Nephron (organoid): ENCODE data around the gene MYBBP1A.

Experiments
- H3K27ac Mint-ChIP-seq, 3 experiments: 2 replicates each; pipeline ENCODE4 v1.8.0; 2020; ENCODE audit warnings: mixed read lengths in 3 of 3, mild to moderate bottlenecking in 2 of 3, moderate library complexity in 1 of 3
- H3K27me3 Mint-ChIP-seq: 2 replicates; pipeline ENCODE4 v1.8.0; 2021; ENCODE audit warnings: low read depth, mild to moderate bottlenecking, moderate library complexity, mixed read lengths
- H3K36me3 Mint-ChIP-seq: 2 replicates; pipeline ENCODE4 v1.8.0; 2020; ENCODE audit warnings: low read depth, mixed read lengths
- H3K4me1 Mint-ChIP-seq: 2 replicates; pipeline ENCODE4 v1.8.0; 2020; ENCODE audit warnings: mixed read lengths
- H3K4me3 Mint-ChIP-seq, 3 experiments: 2 replicates each; pipeline ENCODE4 v1.8.0; 2020; ENCODE audit warnings: mild to moderate bottlenecking in 3 of 3, mixed read lengths in 3 of 3, moderate library complexity in 2 of 3
- H3K9me3 Mint-ChIP-seq: 2 replicates; pipeline ENCODE4 v1.8.0; 2020; ENCODE audit warnings: mixed read lengths
- CTCF ChIP-seq, 3 experiments: fragments of 200-600 bp; sonication (generic); IDR thresholded peaks; one replicate each; pipeline ENCODE4 v1.5.0; 2021; ENCODE audit warnings: antibody characterized with exemption in 3 of 3; ENCODE audit not compliant: unreplicated experiment in 3 of 3

The MYBBP1A gene

GRCh38 chr17:4577386-4577993 is 22.3 kb upstream of the MYBBP1A start:
- peaks cover 60% of the 10 kb centered on the region for H3K4me1 Mint-ChIP-seq

GRCh38 chr17:4576729-4577322 is 21.6 kb upstream of the MYBBP1A start:
- no peak for TF ChIP-seq CTCF (IDR thresholded peaks at IDR 0.05; ENCODE audit: unreplicated experiment in 3 of 3)
- peak overlapping the region; percentile 84 to 99 (median 98) for H3K27ac Mint-ChIP-seq
- no peaks in the 10 kb centered on the region for H3K36me3 Mint-ChIP-seq
- peaks cover 58% of the 10 kb centered on the region for H3K4me1 Mint-ChIP-seq
- H3K9me3 Mint-ChIP-seq, result no peaks in the 10 kb centered on the region
- H3K27me3 Mint-ChIP-seq, result no peaks in the 10 kb centered on the region
- H3K4me3 Mint-ChIP-seq, result peak overlapping the region in 1 of 3 experiments; percentile 57

More at GRCh38 chr17:4577386-4577993, 22.3 kb upstream of the MYBBP1A start:
- H3K4me3 Mint-ChIP-seq, result peak overlapping the region in 1 of 3 experiments; percentile 27
- H3K27ac Mint-ChIP-seq, result peak overlapping the region; percentile 84 to 99 (median 98)
- TF ChIP-seq CTCF (IDR thresholded peaks at IDR 0.05; ENCODE audit: unreplicated experiment in 3 of 3), result no peak
- H3K36me3 Mint-ChIP-seq, result no peaks in the 10 kb centered on the region
- H3K27me3 Mint-ChIP-seq, result no peaks in the 10 kb centered on the region
- H3K9me3 Mint-ChIP-seq, result no peaks in the 10 kb centered on the region

- no peak for TF ChIP-seq CTCF (IDR thresholded peaks at IDR 0.05; ENCODE audit: unreplicated experiment in 3 of 3)
- Mint-ChIP-seq H3K4me3 (peak overlapping the region in 2 of 3 experiments; percentile 18 to 29), H3K9me3 (no peaks in the 10 kb centered on the region), H3K4me1 (peaks cover 54% of the 10 kb centered on the region), H3K27ac (peak overlapping the region; percentile 84 to 99 (median 98)), H3K36me3 (no peaks in the 10 kb centered on the region), H3K27me3 (no peaks in the 10 kb centered on the region)
These were observed 21.0 kb upstream of the MYBBP1A start for GRCh38 chr17:4576161-4576558.

- Mint-ChIP-seq H3K4me3 (peak overlapping the region in 2 of 3 experiments; percentile 18 to 23), H3K4me1 (peaks cover 42% of the 10 kb centered on the region), H3K27ac (peak overlapping the region; percentile 44 to 99 (median 84)), H3K27me3 (no peaks in the 10 kb centered on the region), H3K36me3 (no peaks in the 10 kb centered on the region), H3K9me3 (no peaks in the 10 kb centered on the region)
- TF ChIP-seq CTCF (IDR thresholded peaks at IDR 0.05; ENCODE audit: unreplicated experiment in 3 of 3), result no peak
These were observed 19.4 kb upstream of the MYBBP1A start for GRCh38 chr17:4574448-4575045.

- H3K27ac Mint-ChIP-seq, result peak overlapping the region; percentile 44 to 99 (median 84)
- no peaks in the 10 kb centered on the region for H3K27me3 Mint-ChIP-seq
- no peak for TF ChIP-seq CTCF (IDR thresholded peaks at IDR 0.05; ENCODE audit: unreplicated experiment in 3 of 3)
- no peak overlapping the region for H3K4me3 Mint-ChIP-seq
- no peaks in the 10 kb centered on the region for H3K36me3 Mint-ChIP-seq
- no peaks in the 10 kb centered on the region for H3K9me3 Mint-ChIP-seq
- H3K4me1 Mint-ChIP-seq, result peaks cover 39% of the 10 kb centered on the region
These were observed 18.5 kb upstream of the MYBBP1A start for GRCh38 chr17:4573669-4574068.
